RWPE2 (cell line): ENCODE data around the gene ABCA1.
"Not testable (repeated sequence)": the region's sequence is repeated elsewhere in the genome, so short reads cannot be mapped to it uniquely, and the experiment has no call there.

Source experiments
- ATAC-seq: fragments of 200-7000 bp; cut with Tn5 transposase; 3 replicates; pipeline ENCODE4 v1.9.1; 2021; ENCODE audit warnings: low read depth
- DNase-seq: peaks from one replicate; pipeline ENCODE4 v3.0.0-alpha.2; 2020; ENCODE audit warnings: low spot score
- H3K27ac ChIP-seq: fragments of 450-650 bp; 2 replicates; pipeline ENCODE4 v1.5.1; 2017; ENCODE audit warnings: mild to moderate bottlenecking; ENCODE audit not compliant: poor library complexity, severe bottlenecking
- H3K27me3 ChIP-seq: fragments of 250-450 bp; sonication (Bioruptor Pico); 2 replicates; pipeline ENCODE4 v1.5.1; 2021; ENCODE audit warnings: mild to moderate bottlenecking, moderate library complexity; ENCODE audit not compliant: insufficient read depth, poor library complexity, severe bottlenecking
- H3K36me3 ChIP-seq: fragments of 250-450 bp; sonication (Bioruptor Pico); 2 replicates; pipeline ENCODE4 v1.5.1; 2020; ENCODE audit warnings: low read depth, mild to moderate bottlenecking, moderate library complexity
- H3K4me1 ChIP-seq: fragments of 250-450 bp; sonication (Bioruptor Pico); 2 replicates; pipeline ENCODE4 v1.5.1; 2021; ENCODE audit warnings: mild to moderate bottlenecking, moderate library complexity; ENCODE audit not compliant: insufficient read depth, poor library complexity, severe bottlenecking
- H3K4me3 ChIP-seq: fragments of 250-450 bp; sonication (Bioruptor Pico); 2 replicates; pipeline ENCODE4 v1.5.1; 2021; ENCODE audit warnings: mild to moderate bottlenecking, moderate library complexity; ENCODE audit not compliant: severe bottlenecking
- H3K9me3 ChIP-seq: fragments of 250-450 bp; sonication (Bioruptor Pico); 2 replicates; pipeline ENCODE4 v1.5.1; 2021; ENCODE audit warnings: mild to moderate bottlenecking, moderate library complexity; ENCODE audit not compliant: severe bottlenecking
- TF ChIP-seq, protein P1 (sequence below): fragments of 450-650 bp; IDR thresholded peaks from one replicate; pipeline ENCODE4 v1.5.1; 2017; ENCODE audit warnings: mild to moderate bottlenecking, moderate library complexity; ENCODE audit not compliant: poor library complexity, severe bottlenecking

The ABCA1 gene

GRCh38 chr9:104923289-104923688 lies 4.7 kb downstream of the ABCA1 start:
- Histone ChIP-seq H3K9me3 (no peaks in the 10 kb centered on the region), H3K27ac (no peak overlapping the region), H3K4me3 (no peak overlapping the region), H3K27me3 (no peaks in the 10 kb centered on the region), H3K36me3 (no peaks in the 10 kb centered on the region; the same call in 1 of the 2 replicates), H3K4me1 (peaks cover 5% of the 10 kb centered on the region)
- TF ChIP-seq, protein P1, sequence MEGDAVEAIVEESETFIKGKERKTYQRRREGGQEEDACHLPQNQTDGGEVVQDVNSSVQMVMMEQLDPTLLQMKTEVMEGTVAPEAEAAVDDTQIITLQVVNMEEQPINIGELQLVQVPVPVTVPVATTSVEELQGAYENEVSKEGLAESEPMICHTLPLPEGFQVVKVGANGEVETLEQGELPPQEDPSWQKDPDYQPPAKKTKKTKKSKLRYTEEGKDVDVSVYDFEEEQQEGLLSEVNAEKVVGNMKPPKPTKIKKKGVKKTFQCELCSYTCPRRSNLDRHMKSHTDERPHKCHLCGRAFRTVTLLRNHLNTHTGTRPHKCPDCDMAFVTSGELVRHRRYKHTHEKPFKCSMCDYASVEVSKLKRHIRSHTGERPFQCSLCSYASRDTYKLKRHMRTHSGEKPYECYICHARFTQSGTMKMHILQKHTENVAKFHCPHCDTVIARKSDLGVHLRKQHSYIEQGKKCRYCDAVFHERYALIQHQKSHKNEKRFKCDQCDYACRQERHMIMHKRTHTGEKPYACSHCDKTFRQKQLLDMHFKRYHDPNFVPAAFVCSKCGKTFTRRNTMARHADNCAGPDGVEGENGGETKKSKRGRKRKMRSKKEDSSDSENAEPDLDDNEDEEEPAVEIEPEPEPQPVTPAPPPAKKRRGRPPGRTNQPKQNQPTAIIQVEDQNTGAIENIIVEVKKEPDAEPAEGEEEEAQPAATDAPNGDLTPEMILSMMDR = no peak
- ATAC-seq = no peak
- DNase-seq = no peak

DNA sequence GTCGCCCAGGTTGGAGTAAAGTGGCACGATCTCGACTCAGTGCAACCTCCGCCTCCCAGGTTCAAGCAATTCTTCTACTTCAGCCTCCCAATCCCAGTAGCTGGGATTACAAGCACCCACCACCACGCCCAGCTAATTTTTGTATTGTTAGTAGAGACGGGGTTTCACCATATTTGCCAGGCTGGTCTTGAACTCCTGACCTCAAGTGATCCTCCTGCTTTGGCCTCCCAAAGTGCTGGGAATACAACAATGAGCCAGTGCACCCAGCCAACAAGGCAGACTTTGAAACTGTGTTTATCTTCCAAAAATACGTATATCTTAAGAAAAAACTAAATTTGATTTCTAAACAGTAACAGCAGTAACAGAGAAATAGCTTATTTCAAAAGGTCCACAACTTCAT lies 5.2 kb downstream of the ABCA1 start:
- ATAC-seq, H3K4me3 ChIP-seq, H3K27ac ChIP-seq, DNase-seq, H3K9me3 ChIP-seq, H3K27me3 ChIP-seq, H3K4me1 ChIP-seq, H3K36me3 ChIP-seq: not testable (repeated sequence)

GRCh38 chr9:104921067-104921741 lies 6.8 kb downstream of the ABCA1 start:
- Histone ChIP-seq H3K27me3 (no peaks in the 10 kb centered on the region), H3K27ac (no peak overlapping the region), H3K36me3 (no peaks in the 10 kb centered on the region; the same call in 1 of the 2 replicates), H3K9me3 (no peaks in the 10 kb centered on the region), H3K4me3 (no peak overlapping the region), H3K4me1 (peaks cover 5% of the 10 kb centered on the region)
- ATAC-seq = no peak
- TF ChIP-seq, protein P1 = no peak
- DNase-seq = no peak

DNA sequence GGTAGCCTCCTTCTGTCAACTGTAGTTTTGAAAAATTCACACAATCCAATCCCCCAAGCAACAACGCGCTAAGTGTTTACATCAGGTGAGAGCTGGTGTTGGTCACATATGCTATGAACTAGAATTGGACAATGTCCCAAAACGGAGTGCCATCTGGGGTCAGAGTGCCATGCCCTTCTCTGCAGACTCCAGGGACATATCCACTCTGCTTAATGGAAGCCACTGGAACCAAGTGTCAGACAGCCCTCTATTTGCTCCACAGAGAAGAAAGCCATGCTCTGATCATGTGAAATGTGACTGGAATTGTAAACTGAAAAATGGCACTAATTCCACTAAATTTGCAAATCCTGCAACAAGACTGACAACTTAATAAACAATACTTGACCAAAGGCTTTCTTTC lies 12.2 kb downstream of the ABCA1 start:
- no peak for DNase-seq
- no peak overlapping the region for H3K4me3 ChIP-seq
- no peaks in the 10 kb centered on the region for H3K9me3 ChIP-seq
- no peaks in the 10 kb centered on the region for H3K36me3 ChIP-seq
- no peak overlapping the region for H3K27ac ChIP-seq
- TF ChIP-seq, protein P1 = no peak
- H3K27me3 ChIP-seq = no peaks in the 10 kb centered on the region
- H3K4me1 ChIP-seq = peaks cover 9% of the 10 kb centered on the region
- no peak for ATAC-seq

DNA sequence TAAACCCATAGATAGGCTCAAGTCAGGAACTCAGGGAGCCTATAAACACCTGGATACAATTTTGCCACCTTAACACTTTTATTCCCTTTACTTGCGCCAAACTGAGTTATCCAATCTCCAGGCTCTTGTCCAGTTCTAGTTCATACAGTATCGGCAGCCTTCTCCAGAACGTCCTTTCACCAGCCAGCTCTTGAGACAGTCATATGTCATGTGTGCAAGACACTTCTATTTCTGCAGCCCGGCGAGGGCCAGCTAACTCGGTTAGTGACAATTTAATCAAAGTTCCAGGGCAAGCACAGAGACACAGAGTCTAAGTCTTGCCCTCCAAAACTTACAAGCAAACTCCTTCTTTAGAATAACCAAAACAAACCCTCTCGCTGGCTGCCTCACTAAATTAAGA lies 12.9 kb downstream of the ABCA1 start:
- no peaks in the 10 kb centered on the region for H3K36me3 ChIP-seq
- DNase-seq = no peak
- no peak overlapping the region for H3K4me3 ChIP-seq
- peaks cover 15% of the 10 kb centered on the region for H3K4me1 ChIP-seq
- no peaks in the 10 kb centered on the region for H3K27me3 ChIP-seq
- no peak overlapping the region for H3K27ac ChIP-seq
- no peaks in the 10 kb centered on the region for H3K9me3 ChIP-seq
- ATAC-seq = no peak
- TF ChIP-seq, protein P1 = no peak
